Esophagus squamous epithelium (tissue), 5 donors: ENCODE measurements around the gene HCRT. TPM values are rescaled to one million over a fixed set of nuclear protein-coding genes. Genes with fewer than 3 reads are reported as not detected.

ENCODE experiments used
- DNase-seq: peaks from one replicate; lab custom pipeline; 2025; lab: John Stamatoyannopoulos, UW
- H3K27ac ChIP-seq, 4 donors: fragments of 200-600 bp; sonication (generic); one replicate each; pipeline ENCODE4 v1.5.1; 2016 to 2019; ENCODE audit warnings: mild to moderate bottlenecking in 1 of 4
- H3K27me3 ChIP-seq, 4 donors: fragments of 200-600 bp; sonication (generic); 1 replicate in 3 of 4; 2 replicates in 1 of 4; pipeline versions ENCODE4 v1.5.1 to v1.6.0; 2017 to 2021; ENCODE audit warnings: antibody characterized with exemption in 1 of 4
- H3K36me3 ChIP-seq, 3 donors: fragments of 200-600 bp; sonication (generic); one replicate each; pipeline ENCODE4 v1.5.1; 2016 to 2019
- H3K4me1 ChIP-seq, 3 donors: fragments of 200-600 bp; sonication (generic); one replicate each; pipeline ENCODE4 v1.5.1; 2017 to 2019
- H3K4me3 ChIP-seq, 4 donors: fragments of 200-600 bp; sonication (generic); 1 replicate in 3 of 4; 2 replicates in 1 of 4; pipeline ENCODE4 v1.5.1; 2016 to 2019; ENCODE audit warnings: mild to moderate bottlenecking in 2 of 4, moderate library complexity in 1 of 4
- H3K9me3 ChIP-seq, 3 donors: fragments of 200-600 bp; sonication (generic); one replicate each; pipeline ENCODE4 v1.5.1; 2016 to 2019
- POLR2A ChIP-seq, 4 donors: fragments of 450-650 bp; IDR thresholded peaks; one replicate each; pipeline ENCODE4 v1.6.1; 2017; ENCODE audit warnings: antibody characterized with exemption in 4 of 4, mild to moderate bottlenecking in 4 of 4, moderate library complexity in 3 of 4
- WGBS, 2 donors: methylation state at CpG; one replicate each; pipeline ENCODE4 v1.1.5; 2018; 5-methylcytosine and 5-hydroxymethylcytosine counted together
- intact Hi-C: fragments of 100-400 bp; cut with DNase I; formaldehyde crosslinking; loops from one replicate; pipeline ENCODE4 v1.15.0; 2022
- total RNA-seq, 4 donors: library from RNA; depleted of rRNA; stranded (reverse); fragments of >200 nt; gene quantifications; one replicate each; pipeline ENCODE4 v1.1.0, GENCODE V29; 2016
- TF ChIP-seq, protein P1 (sequence below), 6 experiments: fragments of 450-650 bp in 4 of 6; fragments of 200-600 bp in 2 of 6; sonication (generic) in 2 of 6; IDR thresholded peaks; one replicate each; pipeline ENCODE4 v1.5.1; 2016 to 2019; ENCODE audit warnings: antibody characterized with exemption in 6 of 6, mild to moderate bottlenecking in 4 of 6, moderate library complexity in 4 of 6
- donor health status: DM: yes; HTN: yes; CAD: no.

Gene HCRT
- total RNA-seq, 4 donors from 2014 or later: not detected

DNA sequence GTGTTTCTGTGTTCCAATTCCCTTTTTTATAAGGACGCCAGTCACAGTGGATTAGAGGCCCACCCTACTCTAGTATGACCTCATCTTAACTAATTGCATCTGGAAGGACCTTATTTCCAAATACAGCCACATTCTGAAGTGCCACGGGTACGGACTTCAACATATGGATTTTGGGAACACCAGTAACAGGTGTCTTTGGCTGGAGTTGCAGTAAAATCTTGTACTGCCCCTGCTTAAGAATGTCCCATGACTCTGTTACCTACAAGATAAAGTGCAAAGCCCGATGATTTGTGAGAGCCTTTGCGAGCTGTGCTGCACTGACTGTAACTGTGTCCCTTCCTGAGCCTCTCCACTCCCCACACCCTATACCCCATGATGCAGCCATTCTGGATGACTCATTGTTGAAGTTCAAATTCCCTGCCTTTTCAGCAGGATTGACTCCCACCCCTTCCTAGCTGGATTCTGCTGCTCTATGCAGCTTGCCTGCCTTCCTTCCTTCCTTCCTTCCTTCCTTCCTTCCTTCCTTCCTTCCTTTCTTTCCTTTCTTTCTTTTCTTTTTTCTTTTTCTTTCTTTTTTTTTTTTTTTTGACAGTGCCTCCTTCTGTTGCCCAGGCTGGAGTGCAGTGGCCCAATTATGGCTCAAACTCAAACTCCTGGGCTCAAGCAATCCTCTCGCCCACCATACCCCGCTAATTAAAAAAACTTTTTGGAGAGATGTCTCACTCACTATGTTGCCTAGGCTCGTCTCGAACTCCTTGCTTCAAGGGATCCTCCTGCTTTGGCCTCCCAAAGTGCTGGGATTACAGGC is 2.1 kb downstream of the HCRT start:
- Histone ChIP-seq H3K27me3 (peaks cover 0 to 68% (median 6%) of the 10 kb centered on the region in 4 donors), H3K9me3 (no peaks in the 10 kb centered on the region), H3K4me3 (peak overlapping the region; percentile 30 to 70 (median 45)), H3K27ac (peak overlapping the region in 2 of 4 donors; percentile 74 to 78), H3K4me1 (peaks cover 25 to 50% (median 29%) of the 10 kb centered on the region in 3 donors), H3K36me3 (no peaks in the 10 kb centered on the region)
- WGBS, 2 donors: 63 to 68% methylated on average over 8 to 9 of the region's 9 CpGs
- intact Hi-C loops: no loop called here
- DNase-seq: no peak
- no peak for TF ChIP-seq POLR2A (IDR thresholded peaks at IDR 0.05)
- TF ChIP-seq, protein P1, sequence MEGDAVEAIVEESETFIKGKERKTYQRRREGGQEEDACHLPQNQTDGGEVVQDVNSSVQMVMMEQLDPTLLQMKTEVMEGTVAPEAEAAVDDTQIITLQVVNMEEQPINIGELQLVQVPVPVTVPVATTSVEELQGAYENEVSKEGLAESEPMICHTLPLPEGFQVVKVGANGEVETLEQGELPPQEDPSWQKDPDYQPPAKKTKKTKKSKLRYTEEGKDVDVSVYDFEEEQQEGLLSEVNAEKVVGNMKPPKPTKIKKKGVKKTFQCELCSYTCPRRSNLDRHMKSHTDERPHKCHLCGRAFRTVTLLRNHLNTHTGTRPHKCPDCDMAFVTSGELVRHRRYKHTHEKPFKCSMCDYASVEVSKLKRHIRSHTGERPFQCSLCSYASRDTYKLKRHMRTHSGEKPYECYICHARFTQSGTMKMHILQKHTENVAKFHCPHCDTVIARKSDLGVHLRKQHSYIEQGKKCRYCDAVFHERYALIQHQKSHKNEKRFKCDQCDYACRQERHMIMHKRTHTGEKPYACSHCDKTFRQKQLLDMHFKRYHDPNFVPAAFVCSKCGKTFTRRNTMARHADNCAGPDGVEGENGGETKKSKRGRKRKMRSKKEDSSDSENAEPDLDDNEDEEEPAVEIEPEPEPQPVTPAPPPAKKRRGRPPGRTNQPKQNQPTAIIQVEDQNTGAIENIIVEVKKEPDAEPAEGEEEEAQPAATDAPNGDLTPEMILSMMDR (IDR thresholded peaks at IDR 0.05): no peak

DNA sequence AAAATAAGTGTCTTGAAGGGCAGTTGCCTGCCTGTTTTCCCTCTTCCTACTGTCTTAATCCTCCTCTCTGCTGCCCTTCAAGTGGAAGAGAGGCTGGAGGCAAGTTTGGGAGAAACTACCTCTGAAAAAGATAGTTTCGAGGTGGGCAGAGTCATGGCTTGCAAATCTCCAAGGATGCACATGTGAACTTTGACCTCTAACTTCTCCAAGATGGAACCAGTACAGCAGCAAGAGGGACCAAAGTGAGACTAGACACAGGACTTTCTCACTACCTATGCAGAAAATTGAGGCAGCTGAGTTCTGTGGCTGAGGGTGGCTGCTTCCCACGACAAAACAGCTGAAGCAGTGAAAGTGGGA is 3.4 kb downstream of the HCRT start:
- 82 to 85% methylated on average over 2 of the region's 2 CpGs for WGBS, 2 donors
- Histone ChIP-seq H3K4me1 (peaks cover 25 to 50% (median 29%) of the 10 kb centered on the region in 3 donors), H3K27me3 (peaks cover 0 to 68% (median 6%) of the 10 kb centered on the region in 4 donors), H3K9me3 (no peaks in the 10 kb centered on the region), H3K4me3 (no peak overlapping the region), H3K36me3 (no peaks in the 10 kb centered on the region), H3K27ac (no peak overlapping the region)
- TF ChIP-seq POLR2A (IDR thresholded peaks at IDR 0.05): no peak
- TF ChIP-seq, protein P1 (IDR thresholded peaks at IDR 0.05): no peak
- intact Hi-C loops: no loop called here
- DNase-seq: no peak

DNA sequence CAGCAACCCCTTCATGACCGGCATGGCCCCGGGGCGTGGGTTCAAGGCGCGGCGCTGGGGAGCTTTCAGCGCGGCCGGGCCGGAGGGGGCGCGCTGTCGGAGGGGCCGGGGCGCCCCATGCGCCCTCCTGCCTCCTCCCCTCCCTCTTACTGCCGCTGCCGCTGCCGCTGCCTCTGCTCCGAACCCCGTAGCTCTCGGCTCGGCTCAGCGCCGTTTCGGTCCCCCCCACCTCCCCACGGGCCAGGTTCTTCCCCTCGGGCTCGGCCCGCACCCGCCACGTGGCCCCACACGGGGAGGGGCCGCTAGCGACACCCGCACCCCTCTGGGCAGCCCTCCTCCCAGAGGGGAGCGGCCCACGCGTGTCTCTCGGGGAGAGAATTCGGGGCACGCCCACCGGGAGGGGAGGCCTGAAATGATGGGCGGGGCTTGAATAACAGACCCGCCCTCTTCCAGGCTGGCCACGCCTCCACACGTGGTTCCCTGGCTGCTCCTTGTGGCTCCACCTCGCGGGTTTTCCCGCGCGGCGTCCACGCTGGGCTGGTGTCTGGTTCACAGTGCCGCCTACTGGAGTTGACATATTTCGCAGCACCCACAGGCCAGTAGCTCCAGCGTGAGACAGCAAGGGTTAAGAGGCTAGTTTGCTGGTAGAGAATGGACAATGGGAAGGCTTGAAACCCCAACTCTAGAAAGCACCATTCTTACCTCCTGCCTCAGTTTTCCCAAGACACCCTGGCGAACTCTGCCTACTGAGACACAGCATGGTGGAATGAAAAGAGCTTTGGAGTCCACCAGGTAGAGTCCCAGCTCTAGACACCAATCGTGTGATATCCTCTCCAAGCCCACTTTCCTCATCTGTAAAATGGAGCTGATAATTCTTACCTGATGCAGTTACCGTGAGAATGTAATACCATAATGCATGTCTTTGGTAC is 4.1 kb downstream of the HCRT start, which contains the start of gene KCNH4:
Gene KCNH4 (minus strand): TSS at position 221 of the 929 bp plus-strand sequence. CDS start 197 bp downstream, at position 24.
- TF ChIP-seq, protein P1 (IDR thresholded peaks at IDR 0.05): peak in 5 of 6 experiments; percentile 33 to 59 (median 52)
- TF ChIP-seq POLR2A (IDR thresholded peaks at IDR 0.05): no peak
- peaks cover 25 to 50% (median 29%) of the 10 kb centered on the region in 3 donors for H3K4me1 ChIP-seq
- H3K27me3 ChIP-seq: peaks cover 0 to 68% (median 6%) of the 10 kb centered on the region in 4 donors
- no peak within 1 kb of the TSS for H3K27ac ChIP-seq
- intact Hi-C loops: no loop called here
- no peak for DNase-seq
- peak within 1 kb of the TSS; percentile 23 to 59 (median 40) for H3K4me3 ChIP-seq
- no peaks in the 10 kb centered on the region for H3K9me3 ChIP-seq
- no peaks in the 10 kb centered on the region for H3K36me3 ChIP-seq
- 8 to 56% methylated on average over 3 to 16 of the region's 60 CpGs for WGBS, 2 donors

DNA sequence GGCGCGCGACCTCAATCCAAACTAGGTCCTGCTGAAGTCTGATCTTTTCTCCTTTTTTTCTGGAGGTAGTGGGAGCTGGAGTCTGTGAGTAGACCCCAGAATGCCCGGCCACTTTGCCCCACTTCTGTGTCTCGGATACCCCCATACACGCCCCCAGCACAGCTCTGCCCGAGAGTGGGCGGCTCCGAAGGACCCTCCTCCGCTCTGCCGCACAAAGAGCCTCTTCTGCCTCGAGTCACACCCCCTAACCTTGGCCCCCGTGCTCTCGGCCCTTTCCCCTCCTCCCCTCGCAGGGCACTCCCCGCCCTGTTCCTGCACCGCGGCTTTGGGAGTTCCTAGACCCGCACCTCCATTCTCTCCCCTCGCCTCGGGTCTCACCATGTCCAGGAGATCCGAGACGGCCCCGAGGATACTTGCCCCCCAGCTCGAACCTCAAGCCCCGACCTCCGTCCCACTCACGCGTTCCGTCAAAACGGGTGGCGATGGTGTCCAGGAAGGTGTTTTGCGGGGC is 4.8 kb downstream of the HCRT start:
- Histone ChIP-seq H3K4me3 (peak overlapping the region; percentile 23 to 59 (median 40)), H3K27me3 (peaks cover 0 to 62% (median 6%) of the 10 kb centered on the region in 4 donors), H3K9me3 (no peaks in the 10 kb centered on the region), H3K36me3 (no peaks in the 10 kb centered on the region), H3K4me1 (peaks cover 25 to 50% (median 29%) of the 10 kb centered on the region in 3 donors), H3K27ac (no peak overlapping the region)
- intact Hi-C loops: no loop called here
- DNase-seq: no peak
- TF ChIP-seq, protein P1 (IDR thresholded peaks at IDR 0.05): no peak
- no peak for TF ChIP-seq POLR2A (IDR thresholded peaks at IDR 0.05)
- WGBS, 2 donors: 3 to 8% methylated on average over 14 to 30 of the region's 33 CpGs
